GM18870 (cell line): Measurements from ENCODE around the gene SND1.

Experiments
- ATAC-seq: cut with Tn5 transposase; IDR thresholded peaks from one replicate; pipeline ENCODE4 v1.9.1; 2021; ENCODE audit warnings: moderate library complexity; ENCODE audit not compliant: unreplicated experiment

The SND1 gene

GRCh38 chr7:127651556-127652332, at the start of gene SND1:
SND1 (plus strand) TSS chr7:127652194; CDS start chr7:127652374, 180 bp downstream.
- peak; percentile 99 for ATAC-seq

GRCh38 chr7:127608446-127608845, 43.5 kb upstream of the SND1 start:
- no peak for ATAC-seq

GRCh38 chr7:127609297-127609696, 42.7 kb upstream of the SND1 start:
- ATAC-seq: no peak

GRCh38 chr7:127612263-127612662, 39.7 kb upstream of the SND1 start:
- ATAC-seq: no peak

GRCh38 chr7:127616724-127617123, 35.3 kb upstream of the SND1 start:
- ATAC-seq: no peak

- ATAC-seq: no peak
Measured at GRCh38 chr7:127618042-127618441, 34.0 kb upstream of the SND1 start, which contains the start of gene PAX4. PAX4 (minus strand) TSS chr7:127618142; CDS start chr7:127615928, 2,214 bp downstream.

GRCh38 chr7:127618775-127619174, 33.2 kb upstream of the SND1 start:
- no peak for ATAC-seq

GRCh38 chr7:127619681-127620405, 32.2 kb upstream of the SND1 start:
- no peak for ATAC-seq

- no peak for ATAC-seq
Measured at GRCh38 chr7:127620406-127621233, 31.4 kb upstream of the SND1 start.

GRCh38 chr7:127625331-127625730, 26.7 kb upstream of the SND1 start:
- no peak for ATAC-seq

GRCh38 chr7:127628445-127628844, 23.5 kb upstream of the SND1 start:
- ATAC-seq: no peak

- no peak for ATAC-seq
Measured at GRCh38 chr7:127629268-127629854, 22.6 kb upstream of the SND1 start.

- ATAC-seq: no peak
Measured at GRCh38 chr7:127632276-127632910, 19.6 kb upstream of the SND1 start.

GRCh38 chr7:127635659-127636285, 16.2 kb upstream of the SND1 start:
- no peak for ATAC-seq

- no peak for ATAC-seq
Measured at GRCh38 chr7:127638197-127638596, 13.8 kb upstream of the SND1 start.

GRCh38 chr7:127644484-127644883, 7.5 kb upstream of the SND1 start:
- no peak for ATAC-seq

- ATAC-seq: no peak
Measured at GRCh38 chr7:127647636-127648035, 4.4 kb upstream of the SND1 start.

GRCh38 chr7:127648986-127649385, 3.0 kb upstream of the SND1 start:
- no peak for ATAC-seq

GRCh38 chr7:127650847-127651555, 993 bp upstream of the SND1 start:
- ATAC-seq: no peak
